Measurements from ENCODE around the gene KCNK15. TPM values are rescaled to one million over a fixed set of nuclear protein-coding genes. Genes with fewer than 3 reads are reported as not detected.

KCNK15 gene
- polyA plus RNA-seq, 1 donor (not counting 4 experiments of a cell fraction or from before 2014, with no cell fraction given): not detected

DNA sequence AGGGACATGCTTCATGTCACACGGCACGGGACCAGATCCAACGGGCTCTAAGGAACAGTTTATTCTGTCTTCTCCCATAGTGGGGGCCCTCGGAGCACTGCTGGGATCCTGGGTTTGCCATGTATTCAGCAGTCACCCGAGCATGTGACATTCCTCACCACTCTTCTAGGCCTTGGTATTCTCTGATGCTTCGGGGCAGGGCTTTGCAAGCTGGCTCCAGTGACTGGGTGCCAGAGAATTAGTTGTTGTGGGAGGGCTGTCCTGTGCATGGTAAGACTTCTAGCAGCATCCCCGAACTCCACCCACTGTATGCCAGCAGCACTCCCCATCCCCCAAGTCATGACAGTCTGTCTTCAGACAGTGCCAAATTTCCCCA, 25.1 kb upstream of the KCNK15 start:
- no peak for TF ChIP-seq EZH2 (IDR thresholded peaks at IDR 0.05; ENCODE audit: low read length)
- TF ChIP-seq, protein P1, sequence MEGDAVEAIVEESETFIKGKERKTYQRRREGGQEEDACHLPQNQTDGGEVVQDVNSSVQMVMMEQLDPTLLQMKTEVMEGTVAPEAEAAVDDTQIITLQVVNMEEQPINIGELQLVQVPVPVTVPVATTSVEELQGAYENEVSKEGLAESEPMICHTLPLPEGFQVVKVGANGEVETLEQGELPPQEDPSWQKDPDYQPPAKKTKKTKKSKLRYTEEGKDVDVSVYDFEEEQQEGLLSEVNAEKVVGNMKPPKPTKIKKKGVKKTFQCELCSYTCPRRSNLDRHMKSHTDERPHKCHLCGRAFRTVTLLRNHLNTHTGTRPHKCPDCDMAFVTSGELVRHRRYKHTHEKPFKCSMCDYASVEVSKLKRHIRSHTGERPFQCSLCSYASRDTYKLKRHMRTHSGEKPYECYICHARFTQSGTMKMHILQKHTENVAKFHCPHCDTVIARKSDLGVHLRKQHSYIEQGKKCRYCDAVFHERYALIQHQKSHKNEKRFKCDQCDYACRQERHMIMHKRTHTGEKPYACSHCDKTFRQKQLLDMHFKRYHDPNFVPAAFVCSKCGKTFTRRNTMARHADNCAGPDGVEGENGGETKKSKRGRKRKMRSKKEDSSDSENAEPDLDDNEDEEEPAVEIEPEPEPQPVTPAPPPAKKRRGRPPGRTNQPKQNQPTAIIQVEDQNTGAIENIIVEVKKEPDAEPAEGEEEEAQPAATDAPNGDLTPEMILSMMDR (optimal IDR thresholded peaks at IDR 0.05 in 1 of 3, IDR thresholded peaks at IDR 0.05 in 1 of 3, conservative IDR thresholded peaks at IDR 0.05 in 1 of 3; ENCODE audit: extremely low read depth in 1 of 3, insufficient read depth in 2 of 3, low read length in 3 of 3): no peak
- no peak overlapping the region for H2AFZ ChIP-seq (ENCODE audit: control insufficient read depth, low read length)
- H3K4me2 ChIP-seq (ENCODE audit: control insufficient read depth, extremely low read depth, insufficient read depth, low read depth, low read length): peak overlapping the region; percentile 69
- H3K27me3 ChIP-seq (ENCODE audit: control insufficient read depth, extremely low read depth, insufficient read depth, low read length): no peaks in the 10 kb centered on the region
- FAIRE-seq (peak; percentile 71), DNase-seq (ENCODE audit: low read depth, low spot score) (peak; percentile 62)
- peaks cover 5% of the 10 kb centered on the region for H3K9me1 ChIP-seq (ENCODE audit: control insufficient read depth, extremely low read depth, insufficient read depth, low read length)
- no peaks in the 10 kb centered on the region for H3K9me3 ChIP-seq (ENCODE audit: control insufficient read depth, low read depth, low read length)
- peaks cover 26% of the 10 kb centered on the region for H3K4me1 ChIP-seq (ENCODE audit: control insufficient read depth, extremely low read depth, insufficient read depth, low read length)
- no peak overlapping the region for H3K4me3 ChIP-seq (ENCODE audit: control insufficient read depth in 2 of 3, extremely low read depth in 1 of 3, insufficient read depth in 2 of 3, low read depth in 1 of 3, low read length in 3 of 3)
- peak overlapping the region; percentile 48 for H3K27ac ChIP-seq (ENCODE audit: control insufficient read depth, insufficient read depth, low read length)
- no peaks in the 10 kb centered on the region for H3K36me3 ChIP-seq (ENCODE audit: control insufficient read depth in 2 of 2, extremely low read depth in 1 of 2, insufficient read depth in 2 of 2, low read length in 2 of 2)
- H3K9ac ChIP-seq (ENCODE audit: control insufficient read depth, extremely low read depth, insufficient read depth, low read length): peak overlapping the region; percentile 25
- dilution Hi-C loops (cut with MboI; ENCODE audit: extremely low pct_ligation_motif_present, low sequenced_read_pairs): no loop called here
- peaks cover 3% of the 10 kb centered on the region for H4K20me1 ChIP-seq (ENCODE audit: control insufficient read depth, extremely low read depth, insufficient read depth, low read length)
- H3K79me2 ChIP-seq (ENCODE audit: control insufficient read depth, insufficient read depth, low read length): no peaks in the 10 kb centered on the region

DNA sequence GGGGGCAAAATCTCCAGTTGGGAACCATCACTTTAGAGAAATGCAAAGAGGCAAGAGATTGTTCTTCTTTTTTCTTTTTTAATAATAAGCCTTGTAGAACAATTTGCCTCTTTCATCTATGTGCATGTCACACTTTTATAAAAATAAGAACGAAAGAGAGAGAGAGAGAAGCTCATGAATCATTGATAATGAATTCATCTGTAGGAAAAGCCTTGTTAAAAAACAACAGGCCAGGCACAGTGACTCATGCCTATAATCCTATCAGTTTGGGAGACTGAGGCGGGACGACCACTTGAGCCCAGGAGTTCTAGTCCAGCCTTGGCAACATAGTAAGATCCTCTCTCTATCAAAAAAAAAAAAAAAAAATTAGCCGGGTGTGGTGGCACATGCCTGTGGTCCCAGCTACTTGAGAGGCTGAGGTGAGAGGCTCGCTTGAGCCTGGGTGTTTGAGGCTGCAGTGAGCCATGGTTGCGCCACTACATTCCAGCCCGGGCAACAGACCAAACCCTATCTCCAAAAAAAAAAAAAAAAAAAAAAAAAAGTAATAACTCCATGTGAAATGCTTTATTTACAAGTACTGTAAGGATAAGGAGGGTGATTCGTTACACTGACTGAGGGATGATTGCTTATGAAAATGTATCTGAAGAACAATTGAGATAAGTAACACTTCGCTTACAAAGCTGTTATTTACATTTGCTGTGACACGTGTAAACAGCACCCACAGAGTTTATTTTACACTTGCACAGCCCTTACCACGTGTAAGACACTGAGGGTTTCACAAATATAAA, 24.5 kb upstream of the KCNK15 start:
- Histone ChIP-seq H3K36me3 (ENCODE audit: control insufficient read depth in 2 of 2, extremely low read depth in 1 of 2, insufficient read depth in 2 of 2, low read length in 2 of 2) (no peaks in the 10 kb centered on the region), H3K4me2 (ENCODE audit: control insufficient read depth, extremely low read depth, insufficient read depth, low read depth, low read length) (peak overlapping the region; percentile 69), H2AFZ (ENCODE audit: control insufficient read depth, low read length) (no peak overlapping the region), H3K9ac (ENCODE audit: control insufficient read depth, extremely low read depth, insufficient read depth, low read length) (peak overlapping the region; percentile 25), H3K9me3 (ENCODE audit: control insufficient read depth, low read depth, low read length) (no peaks in the 10 kb centered on the region), H3K4me1 (ENCODE audit: control insufficient read depth, extremely low read depth, insufficient read depth, low read length) (peaks cover 21% of the 10 kb centered on the region), H3K27ac (ENCODE audit: control insufficient read depth, insufficient read depth, low read length) (peak overlapping the region; percentile 48), H3K27me3 (ENCODE audit: control insufficient read depth, extremely low read depth, insufficient read depth, low read length) (no peaks in the 10 kb centered on the region), H3K9me1 (ENCODE audit: control insufficient read depth, extremely low read depth, insufficient read depth, low read length) (peaks cover 5% of the 10 kb centered on the region), H4K20me1 (ENCODE audit: control insufficient read depth, extremely low read depth, insufficient read depth, low read length) (peaks cover 3% of the 10 kb centered on the region), H3K4me3 (ENCODE audit: control insufficient read depth in 2 of 3, extremely low read depth in 1 of 3, insufficient read depth in 2 of 3, low read depth in 1 of 3, low read length in 3 of 3) (no peak overlapping the region), H3K79me2 (ENCODE audit: control insufficient read depth, insufficient read depth, low read length) (no peaks in the 10 kb centered on the region)
- dilution Hi-C loops (cut with MboI; ENCODE audit: extremely low pct_ligation_motif_present, low sequenced_read_pairs): no loop called here
- FAIRE-seq (no peak), DNase-seq (ENCODE audit: low read depth, low spot score) (no peak)
- TF ChIP-seq EZH2 (IDR thresholded peaks at IDR 0.05; ENCODE audit: low read length): no peak
- TF ChIP-seq, protein P1 (optimal IDR thresholded peaks at IDR 0.05 in 1 of 3, IDR thresholded peaks at IDR 0.05 in 1 of 3, conservative IDR thresholded peaks at IDR 0.05 in 1 of 3; ENCODE audit: extremely low read depth in 1 of 3, insufficient read depth in 2 of 3, low read length in 3 of 3): no peak

Measured in keratinocyte (primary cell).